A549 (cell line): ENCODE measurements around the gene CPAMD8.

ENCODE experiments used
- CHD2 ChIP-seq: fragments of 150-350 bp; IDR thresholded peaks from 2 replicates; pipeline ENCODE4 v1.6.1; 2014; ENCODE audit warnings: low read length; ENCODE audit not compliant: partially characterized antibody
- CTCF ChIP-seq: fragments of >200 bp; sonication (Bioruptor Twin); formaldehyde crosslinking; IDR thresholded peaks from 3 replicates; pipeline ENCODE4 v1.5.1; 2016
- E2F6 ChIP-seq: IDR thresholded peaks from 2 replicates; pipeline ENCODE4 v1.6.1; 2012; ENCODE audit warnings: low read depth, borderline replicate concordance
- EP300 ChIP-seq, 2 experiments: fragments of >200 bp; sonication (Bioruptor Twin); formaldehyde crosslinking; IDR thresholded peaks; 2 replicates in 1 of 2; 3 replicates in 1 of 2; pipeline ENCODE4 v1.6.1; 2016 to 2017
- HMGXB4 ChIP-seq: fragments of 250-450 bp; sonication (Bioruptor Pico); IDR thresholded peaks from 2 replicates; pipeline ENCODE4 v1.5.0; 2021; ENCODE audit warnings: mild to moderate bottlenecking, moderate library complexity, borderline replicate concordance
- HOXB5 ChIP-seq: fragments of 250-450 bp; sonication (Bioruptor Pico); IDR thresholded peaks from 2 replicates; pipeline ENCODE4 v1.5.0; 2020; ENCODE audit warnings: mild to moderate bottlenecking, moderate library complexity
- MAX ChIP-seq: IDR thresholded peaks from 2 replicates; pipeline ENCODE4 v1.6.1; 2012
- NFE2L2 ChIP-seq: fragments of 150-350 bp; conservative IDR thresholded peaks from 2 replicates; pipeline ENCODE4 v1.6.1; 2014; ENCODE audit warnings: low read length
- POLR2AphosphoS2 ChIP-seq: conservative IDR thresholded peaks from 2 replicates; pipeline ENCODE4 v1.6.1; 2012; ENCODE audit warnings: low read length, improper control_type of control experiment, inconsistent platforms
- RNF2 ChIP-seq: fragments of 200-600 bp; sonication (generic); IDR thresholded peaks from 2 replicates; pipeline ENCODE4 v1.6.1; 2016; ENCODE audit warnings: low read depth, mild to moderate bottlenecking, antibody characterized with exemption, moderate library complexity, borderline replicate concordance

DNA sequence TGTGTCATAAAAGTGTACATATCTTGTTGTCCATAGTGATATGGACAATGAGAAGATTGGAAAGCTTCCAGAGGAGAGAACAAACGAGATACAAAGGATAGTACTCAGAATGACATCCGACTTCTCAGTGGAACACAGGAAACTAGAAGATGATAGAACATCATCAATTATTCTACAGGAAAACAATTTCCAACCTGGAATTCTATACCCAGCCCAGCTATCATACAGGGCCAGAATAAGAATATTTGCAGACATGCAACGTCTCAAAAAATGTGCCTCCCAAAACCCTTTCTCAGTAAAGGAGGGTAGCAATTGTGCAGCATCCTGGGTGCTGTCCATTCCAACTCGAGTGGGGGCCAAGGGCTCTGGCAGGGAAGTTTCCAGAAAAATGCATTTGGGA, 113.8 kb downstream of the CPAMD8 start:
- TF ChIP-seq HMGXB4 (CRISPR knock-in tag) (no peak), CTCF (no peak), E2F6 (no peak), RNF2 (no peak), MAX (no peak), NFE2L2 (no peak), HOXB5 (CRISPR knock-in tag) (no peak), CHD2 (no peak), EP300 (IDR thresholded peaks at IDR 0.05) (no peak), POLR2AphosphoS2 (no peak)
